Neuronal stem cell (in vitro differentiated cells): ENCODE data around the gene KLK7.
A peak's percentile ranks its signal among the peaks of the same experiment; 100 is the strongest.

Source experiments
- DNase-seq: peaks from one replicate; pipeline ENCODE4 v3.0.0-alpha.2; 2013; ENCODE audit warnings: low spot score
- H2AFZ ChIP-seq: one replicate; pipeline ENCODE4 v1.6.1; 2013; ENCODE audit warnings: mild to moderate bottlenecking, low read length, inconsistent platforms
- H2AK5ac ChIP-seq: 2 replicates; pipeline ENCODE4 v1.6.1; 2013; ENCODE audit warnings: low read depth, mild to moderate bottlenecking, inconsistent platforms, low read length, moderate library complexity, mixed read lengths
- H2BK120ac ChIP-seq: 2 replicates; pipeline ENCODE4 v1.6.1; 2013; ENCODE audit warnings: low read depth, mild to moderate bottlenecking, inconsistent platforms, low read length, moderate library complexity, mixed read lengths
- H2BK12ac ChIP-seq: one replicate; pipeline ENCODE4 v1.6.1; 2013; ENCODE audit warnings: low read length, inconsistent platforms
- H2BK15ac ChIP-seq: 2 replicates; pipeline ENCODE4 v1.6.1; 2013; ENCODE audit warnings: mild to moderate bottlenecking, low read length, inconsistent platforms, mixed read lengths
- H2BK5ac ChIP-seq: one replicate; pipeline ENCODE4 v1.6.1; 2013; ENCODE audit warnings: inconsistent platforms, mild to moderate bottlenecking, low read length, moderate library complexity
- H3K14ac ChIP-seq: one replicate; pipeline ENCODE4 v1.6.1; 2013; ENCODE audit warnings: low read length, inconsistent platforms
- H3K18ac ChIP-seq: 2 replicates; pipeline ENCODE4 v1.6.1; 2013; ENCODE audit warnings: low read length, inconsistent platforms
- H3K23ac ChIP-seq: 2 replicates; pipeline ENCODE4 v1.6.1; 2013; ENCODE audit warnings: low read depth, mild to moderate bottlenecking, mixed read lengths, low read length, inconsistent platforms; ENCODE audit not compliant: poor library complexity
- H3K27ac ChIP-seq: replicated peaks from 3 replicates; pipeline ENCODE4 v1.5.1; 2013; ENCODE audit warnings: low read length, inconsistent platforms
- H3K27me3 ChIP-seq, 3 experiments: 2 replicates each; pipeline ENCODE4 v1.6.1; 2013; ENCODE audit warnings: low read length in 3 of 3, mild to moderate bottlenecking in 2 of 3, inconsistent platforms in 1 of 3, low read depth in 1 of 3, mixed read lengths in 1 of 3, moderate library complexity in 1 of 3; ENCODE audit not compliant: control insufficient read depth in 3 of 3, insufficient read depth in 3 of 3
- H3K36me3 ChIP-seq, 2 donors: replicated peaks in 1 of 2; 2 replicates each; pipeline ENCODE4 v1.6.1; 2013; ENCODE audit warnings: low read length in 2 of 2; ENCODE audit not compliant: control insufficient read depth in 2 of 2, insufficient read depth in 2 of 2
- H3K4ac ChIP-seq: 2 replicates; pipeline ENCODE4 v1.6.1; 2013; ENCODE audit warnings: inconsistent platforms, mild to moderate bottlenecking, low read length, moderate library complexity
- H3K4me1 ChIP-seq, 2 donors: 1 replicate in 1 of 2; 2 replicates in 1 of 2; pipeline ENCODE4 v1.6.1; 2013; ENCODE audit warnings: low read length in 2 of 2, low read depth in 1 of 2; ENCODE audit not compliant: control insufficient read depth in 2 of 2, insufficient read depth in 1 of 2
- H3K4me2 ChIP-seq: one replicate; pipeline ENCODE4 v1.6.1; 2013; ENCODE audit warnings: mild to moderate bottlenecking, low read length, inconsistent platforms; ENCODE audit not compliant: insufficient read depth, poor library complexity, severe bottlenecking
- H3K4me3 ChIP-seq, 2 donors: 2 replicates each; pipeline ENCODE4 v1.5.1; 2013; ENCODE audit warnings: low read length in 2 of 2, mild to moderate bottlenecking in 2 of 2, inconsistent platforms in 1 of 2, moderate library complexity in 1 of 2
- H3K79me1 ChIP-seq: one replicate; pipeline ENCODE4 v1.6.1; 2013; ENCODE audit warnings: low read depth, mild to moderate bottlenecking, inconsistent platforms, low read length, moderate library complexity
- H3K9ac ChIP-seq: one replicate; pipeline ENCODE4 v1.6.1; 2013; ENCODE audit warnings: mild to moderate bottlenecking, low read depth, low read length, inconsistent platforms; ENCODE audit not compliant: poor library complexity
- H3K9me3 ChIP-seq, 2 donors: replicated peaks in 1 of 2; 2 replicates each; pipeline versions ENCODE3 to v1.6.1; 2013; ENCODE audit warnings: low read length in 2 of 2, mild to moderate bottlenecking in 2 of 2, inconsistent platforms in 1 of 2, low read depth in 1 of 2, mixed read lengths in 1 of 2, moderate library complexity in 1 of 2; ENCODE audit not compliant: control insufficient read depth in 2 of 2, insufficient read depth in 1 of 2
- H4K8ac ChIP-seq: one replicate; pipeline ENCODE4 v1.6.1; 2013; ENCODE audit warnings: low read depth, mild to moderate bottlenecking, inconsistent platforms, low read length, moderate library complexity
- H4K91ac ChIP-seq: one replicate; pipeline ENCODE4 v1.6.1; 2013; ENCODE audit warnings: low read length, low read depth, mild to moderate bottlenecking, inconsistent platforms; ENCODE audit not compliant: poor library complexity
- WGBS, 2 donors: extraction: QIAGEN DNeasy Blood & Tissue Kit; methylation state at CpG; one replicate each; pipeline ENCODE4 v1.1.7; 2013; ENCODE audit warnings: missing lambda C conversion rate in 2 of 2, mixed read lengths in 1 of 2; ENCODE audit not compliant: insufficient read length in 2 of 2, insufficient replicate concordance in 1 of 2; ENCODE audit errors: extremely low coverage in 2 of 2; 5-methylcytosine and 5-hydroxymethylcytosine counted together

The KLK7 gene

GRCh38 chr19:51005248-51005647, 21.5 kb upstream of the KLK7 start:
- no peaks in the 10 kb centered on the region for H3K9me3 ChIP-seq
- no peak overlapping the region for H2BK120ac ChIP-seq
- peaks cover 0 to 8% of the 10 kb centered on the region in 2 donors for H3K4me1 ChIP-seq
- no peak overlapping the region for H4K91ac ChIP-seq
- H3K79me1 ChIP-seq, result no peaks in the 10 kb centered on the region
- no peak overlapping the region for H2BK15ac ChIP-seq
- H3K14ac ChIP-seq, result no peak overlapping the region
- H2BK12ac ChIP-seq, result no peak overlapping the region
- no peak overlapping the region for H2AFZ ChIP-seq
- H2AK5ac ChIP-seq, result no peak overlapping the region
- no peak overlapping the region for H3K4ac ChIP-seq
- no peak for DNase-seq
- H2BK5ac ChIP-seq, result no peak overlapping the region
- H3K36me3 ChIP-seq, result no peaks in the 10 kb centered on the region
- no peak overlapping the region for H3K18ac ChIP-seq
- WGBS, 2 donors, result no CpG with 5 or more reads among the region's 1 CpG
- H3K4me2 ChIP-seq, result no peak overlapping the region
- H4K8ac ChIP-seq, result no peak overlapping the region
- no peak overlapping the region for H3K4me3 ChIP-seq
- no peak overlapping the region for H3K23ac ChIP-seq
- H3K9ac ChIP-seq, result no peak overlapping the region
- H3K27me3 ChIP-seq, result peaks cover 0 to 18% (median 0%) of the 10 kb centered on the region in 3 experiments
- no peak overlapping the region for H3K27ac ChIP-seq

GRCh38 chr19:51003316-51003715, 19.6 kb upstream of the KLK7 start:
- H3K4me3 ChIP-seq, result no peak overlapping the region
- H3K4me2 ChIP-seq, result no peak overlapping the region
- H2AK5ac ChIP-seq, result peak overlapping the region; percentile 76
- peak overlapping the region; percentile 59 for H3K23ac ChIP-seq
- H2AFZ ChIP-seq, result no peak overlapping the region
- no peak overlapping the region for H2BK12ac ChIP-seq
- peaks cover 0 to 8% of the 10 kb centered on the region in 2 donors for H3K4me1 ChIP-seq
- H3K14ac ChIP-seq, result peak overlapping the region; percentile 31
- H2BK5ac ChIP-seq, result no peak overlapping the region
- no peaks in the 10 kb centered on the region for H3K9me3 ChIP-seq
- no CpG with 5 or more reads among the region's 7 CpGs for WGBS, 2 donors
- H3K36me3 ChIP-seq, result no peaks in the 10 kb centered on the region
- no peak overlapping the region for H3K27ac ChIP-seq
- H4K8ac ChIP-seq, result no peak overlapping the region
- H3K79me1 ChIP-seq, result no peaks in the 10 kb centered on the region
- no peak overlapping the region for H3K9ac ChIP-seq
- H3K18ac ChIP-seq, result peak overlapping the region; percentile 31
- H4K91ac ChIP-seq, result no peak overlapping the region
- H3K4ac ChIP-seq, result no peak overlapping the region
- H2BK15ac ChIP-seq, result peak overlapping the region; percentile 91
- no peak for DNase-seq
- peak overlapping the region; percentile 69 for H2BK120ac ChIP-seq
- H3K27me3 ChIP-seq, result peaks cover 0 to 8% (median 0%) of the 10 kb centered on the region in 3 experiments

- peak overlapping the region; percentile 78 for H3K18ac ChIP-seq
- H3K4me3 ChIP-seq, result no peak overlapping the region
- H2AK5ac ChIP-seq, result peak overlapping the region; percentile 76
- peak overlapping the region; percentile 91 for H2BK15ac ChIP-seq
- no peak overlapping the region for H3K9ac ChIP-seq
- no peak overlapping the region for H2BK5ac ChIP-seq
- H4K8ac ChIP-seq, result no peak overlapping the region
- no peak overlapping the region for H3K27ac ChIP-seq
- peaks cover 0 to 8% (median 0%) of the 10 kb centered on the region in 3 experiments for H3K27me3 ChIP-seq
- H2BK12ac ChIP-seq, result peak overlapping the region; percentile 63
- no CpG with 5 or more reads among the region's 42 CpGs for WGBS, 2 donors
- H2BK120ac ChIP-seq, result peak overlapping the region; percentile 69
- H4K91ac ChIP-seq, result no peak overlapping the region
- peaks cover 0 to 8% of the 10 kb centered on the region in 2 donors for H3K4me1 ChIP-seq
- H3K14ac ChIP-seq, result no peak overlapping the region
- H3K4ac ChIP-seq, result no peak overlapping the region
- no peak overlapping the region for H3K4me2 ChIP-seq
- no peaks in the 10 kb centered on the region for H3K36me3 ChIP-seq
- peak; percentile 42 for DNase-seq
- H3K23ac ChIP-seq, result peak overlapping the region; percentile 60
- H3K79me1 ChIP-seq, result no peaks in the 10 kb centered on the region
- no peaks in the 10 kb centered on the region for H3K9me3 ChIP-seq
- no peak overlapping the region for H2AFZ ChIP-seq
Measured at GRCh38 chr19:51002542-51003311, 19.0 kb upstream of the KLK7 start.

- no peak overlapping the region for H3K18ac ChIP-seq
- H4K8ac ChIP-seq, result no peak overlapping the region
Measured at GRCh38 chr19:51002089-51002532, 18.4 kb upstream of the KLK7 start.

More at GRCh38 chr19:51002089-51002532, 18.4 kb upstream of the KLK7 start:
- Histone ChIP-seq H3K36me3 (no peaks in the 10 kb centered on the region), H3K27me3 (peaks cover 0 to 8% (median 0%) of the 10 kb centered on the region in 3 experiments), H2BK12ac (no peak overlapping the region), H2AFZ (no peak overlapping the region), H2BK120ac (no peak overlapping the region), H3K14ac (no peak overlapping the region), H3K9ac (no peak overlapping the region), H4K91ac (no peak overlapping the region), H3K27ac (no peak overlapping the region), H3K4me1 (peaks cover 0 to 8% of the 10 kb centered on the region in 2 donors), H3K4me2 (no peak overlapping the region), H2BK15ac (no peak overlapping the region), H2AK5ac (peak overlapping the region; percentile 76), H3K23ac (no peak overlapping the region), H3K79me1 (no peaks in the 10 kb centered on the region), H3K4ac (no peak overlapping the region), H3K4me3 (no peak overlapping the region), H3K9me3 (no peaks in the 10 kb centered on the region), H2BK5ac (no peak overlapping the region)
- no peak for DNase-seq
- no CpG with 5 or more reads among the region's 12 CpGs for WGBS, 2 donors
